ENCODE results near the gene PTK6.
"Not testable (repeated sequence)": the region's sequence is repeated elsewhere in the genome, so short reads cannot be mapped to it uniquely, and the experiment has no call there.

Gene PTK6

DNA sequence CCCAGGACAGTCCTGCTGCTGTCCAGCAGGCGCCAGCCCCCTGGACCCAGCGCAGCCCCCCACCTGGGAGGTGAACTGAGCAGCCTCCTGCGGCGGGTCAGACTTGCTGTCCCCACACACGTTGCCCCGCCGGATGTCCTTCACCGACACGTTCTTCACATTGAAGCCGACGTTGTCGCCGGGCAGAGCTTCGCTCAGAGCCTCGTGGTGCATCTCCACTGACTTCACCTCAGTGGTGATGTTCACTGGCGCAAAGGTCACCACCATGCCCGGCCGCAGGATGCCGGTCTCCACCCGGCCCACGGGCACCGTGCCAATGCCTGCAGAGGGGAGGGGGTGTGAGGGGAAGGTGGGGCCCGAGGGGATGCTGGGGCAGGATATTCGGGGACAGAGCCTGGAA is 46.8 kb downstream of the PTK6 start:
- DNase-seq, result no peak

DNA sequence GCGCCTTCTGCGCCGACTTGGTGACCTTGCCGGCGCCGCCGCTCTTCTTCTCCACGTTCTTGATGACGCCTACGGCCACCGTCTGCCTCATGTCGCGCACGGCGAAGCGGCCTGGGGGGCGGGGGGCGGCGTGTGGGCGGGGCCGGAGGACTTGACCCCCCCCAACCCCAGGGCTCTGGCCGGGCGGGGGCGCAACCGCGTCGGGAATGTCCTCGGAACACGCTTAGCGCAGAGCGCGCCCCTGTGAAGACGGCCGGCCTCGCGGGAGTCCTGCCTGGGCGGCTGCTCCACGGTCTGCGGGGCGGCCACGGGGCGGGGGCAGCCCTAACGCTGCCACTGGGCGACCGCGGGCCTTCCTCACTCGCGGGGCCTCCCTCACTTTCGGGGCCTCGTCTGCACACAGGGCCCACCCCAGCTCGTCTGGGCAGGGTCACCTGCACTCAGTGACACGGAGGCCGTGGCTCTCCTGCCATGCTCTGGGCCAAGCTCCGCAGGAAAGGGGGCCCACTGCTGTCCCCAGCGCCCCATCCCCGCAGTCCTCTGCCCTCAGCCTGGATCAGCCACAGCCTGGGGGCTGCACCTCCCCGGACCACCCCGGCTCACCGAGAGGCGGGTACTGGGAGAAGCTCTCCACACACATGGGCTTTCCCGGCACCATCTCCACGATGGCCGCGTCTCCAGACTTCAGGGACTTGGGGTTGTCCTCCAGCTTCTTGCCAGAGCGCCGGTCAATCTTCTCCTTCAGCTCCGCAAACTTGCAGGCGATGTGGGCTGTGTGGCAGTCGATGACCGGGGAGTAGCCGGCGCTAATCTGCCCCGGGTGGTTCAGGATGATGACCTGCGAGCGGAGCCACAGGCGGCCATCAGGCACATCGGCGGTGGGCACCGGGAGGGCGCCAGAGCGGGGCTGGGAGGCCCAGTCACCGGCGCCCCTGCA is 48.6 kb downstream of the PTK6 start:
- DNase-seq, result no peak

DNA sequence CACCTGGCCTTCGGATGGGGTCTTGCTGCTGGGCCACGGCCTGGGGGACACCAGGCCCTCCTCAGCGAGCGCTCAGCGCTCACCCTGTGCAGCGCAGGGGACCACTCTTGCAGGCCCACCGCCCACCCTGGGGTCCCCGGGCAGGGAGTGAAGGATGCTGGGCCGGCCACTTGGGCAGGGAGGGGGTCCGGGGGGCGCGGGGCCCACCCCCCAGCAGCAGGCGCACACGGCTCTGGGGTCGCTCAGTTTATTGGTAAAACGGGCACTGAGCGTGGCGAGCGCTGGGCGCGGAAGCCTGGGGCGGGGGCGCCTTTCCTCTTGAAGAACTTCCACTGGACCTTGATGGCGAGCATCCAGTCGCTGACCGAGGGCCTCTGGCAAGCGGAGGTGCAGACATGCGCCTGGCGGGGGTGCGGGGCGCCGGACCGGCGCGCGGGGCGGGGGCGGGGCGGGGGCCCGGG is 49.4 kb downstream of the PTK6 start:
- no peak for DNase-seq

DNA sequence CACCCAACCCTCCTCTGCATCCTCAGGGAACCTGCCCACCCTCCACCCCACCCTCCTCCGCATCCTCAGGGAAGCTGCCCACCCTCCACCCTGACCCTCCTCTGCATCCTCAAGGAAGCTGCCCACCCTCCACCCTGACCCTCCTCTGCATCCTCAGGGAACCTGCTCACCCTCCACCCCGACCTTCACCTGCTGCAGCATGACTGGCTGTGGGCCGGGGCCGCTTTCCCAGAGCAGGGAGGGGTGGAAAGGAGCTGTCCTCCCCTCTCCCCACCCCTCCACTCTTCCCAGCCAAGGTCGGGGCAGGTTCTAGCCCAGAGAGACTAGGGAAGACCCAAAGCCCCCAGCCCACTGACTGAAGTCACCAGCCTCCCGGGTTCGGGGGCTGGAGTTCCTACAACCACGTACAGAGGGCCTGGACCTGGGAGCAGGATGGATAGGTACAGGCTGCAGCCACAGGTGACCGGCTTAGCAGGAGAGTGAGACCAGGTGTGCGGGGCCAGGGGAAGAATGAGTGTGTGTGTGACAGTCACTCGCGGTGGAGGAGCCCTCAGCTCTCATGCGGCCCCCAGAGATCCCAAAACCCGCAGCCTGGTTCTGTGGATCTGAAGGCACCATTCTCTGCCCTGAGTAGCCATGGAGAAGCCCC is 49.9 kb downstream of the PTK6 start:
- no peak for DNase-seq

DNA sequence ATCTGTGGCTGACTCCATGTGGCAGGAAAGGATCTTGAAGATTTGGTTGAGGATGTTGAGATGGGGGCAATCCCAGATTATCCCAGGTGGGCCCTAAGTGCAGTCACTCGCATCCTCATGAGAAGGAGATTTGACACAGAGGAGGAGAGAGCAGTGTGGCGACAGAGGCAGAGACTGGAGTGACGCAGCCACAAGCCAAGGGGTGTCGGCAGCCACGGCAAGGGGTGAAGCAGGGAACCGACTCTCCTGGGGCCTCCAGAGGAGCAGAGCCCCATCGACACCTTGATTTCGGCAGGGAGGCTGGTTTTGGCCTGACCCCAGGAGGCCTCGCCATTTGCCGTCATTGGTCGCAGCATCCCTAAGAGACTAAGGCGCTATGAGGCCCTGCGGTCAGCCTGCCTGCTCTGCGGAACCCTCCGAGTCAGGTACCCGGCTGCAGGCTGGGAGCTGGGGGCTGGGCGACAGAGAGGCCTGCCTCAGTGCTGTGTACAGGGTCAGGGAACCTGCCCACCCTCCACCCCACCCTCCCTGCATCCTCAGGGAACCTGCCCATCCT is 50.8 kb downstream of the PTK6 start:
- DNase-seq, result no peak

DNA sequence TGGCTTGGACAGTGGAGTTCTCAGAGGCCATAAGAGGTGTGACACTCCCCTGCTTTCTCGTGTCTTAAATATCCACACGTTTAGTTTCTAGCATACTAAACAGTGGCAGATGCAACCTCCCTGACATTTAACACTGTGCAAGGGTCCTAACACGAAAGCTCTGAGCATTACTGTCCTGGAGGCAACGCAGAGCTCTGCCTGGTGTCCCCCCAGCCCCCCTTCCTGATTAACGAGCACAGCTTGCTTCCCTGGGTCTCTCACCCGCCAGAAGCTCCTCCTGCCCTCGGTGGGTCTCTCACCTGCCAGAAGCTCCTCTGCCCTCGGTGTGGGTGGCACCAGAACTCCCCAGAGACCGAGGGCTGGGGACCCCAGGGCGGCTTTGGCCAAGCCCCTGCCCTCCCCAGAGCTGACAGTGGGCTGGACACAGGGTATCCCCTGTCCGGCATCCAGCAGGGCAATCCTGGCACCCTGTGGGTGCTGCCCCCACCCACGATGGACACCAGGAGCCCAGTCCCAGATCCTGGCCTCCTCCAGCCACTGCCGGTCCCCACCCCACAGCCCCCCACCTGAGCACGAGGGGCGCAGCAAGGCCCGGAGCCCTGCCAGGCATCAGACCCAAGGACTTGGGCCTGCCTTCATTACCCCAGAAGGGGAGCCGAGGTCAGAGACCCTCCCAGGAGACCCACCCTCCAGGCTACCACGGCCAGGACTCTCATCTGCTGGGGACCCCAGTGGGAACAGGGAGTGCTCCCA is 52.3 kb downstream of the PTK6 start:
- DNase-seq, result no peak

DNA sequence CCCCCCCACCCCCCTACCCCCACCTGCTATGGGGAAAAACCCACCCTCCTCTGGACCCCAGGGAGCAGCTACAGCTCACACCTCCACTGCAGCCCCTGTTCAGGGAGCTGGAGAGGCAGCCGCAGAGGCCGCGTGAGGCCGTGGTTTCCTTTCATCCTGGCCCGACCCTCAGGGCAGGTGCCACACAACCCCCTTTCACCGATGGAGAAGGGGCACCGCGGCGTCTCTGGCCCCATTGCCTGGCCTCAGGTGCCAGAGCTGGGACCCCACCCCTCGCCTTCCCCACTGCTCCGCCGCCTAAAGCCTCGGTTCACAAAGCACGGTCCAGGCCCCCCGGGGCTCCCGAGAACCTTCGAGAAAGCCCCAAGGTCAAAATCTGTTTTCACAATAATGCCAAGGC is 52.9 kb downstream of the PTK6 start:
- no peak for DNase-seq

DNA sequence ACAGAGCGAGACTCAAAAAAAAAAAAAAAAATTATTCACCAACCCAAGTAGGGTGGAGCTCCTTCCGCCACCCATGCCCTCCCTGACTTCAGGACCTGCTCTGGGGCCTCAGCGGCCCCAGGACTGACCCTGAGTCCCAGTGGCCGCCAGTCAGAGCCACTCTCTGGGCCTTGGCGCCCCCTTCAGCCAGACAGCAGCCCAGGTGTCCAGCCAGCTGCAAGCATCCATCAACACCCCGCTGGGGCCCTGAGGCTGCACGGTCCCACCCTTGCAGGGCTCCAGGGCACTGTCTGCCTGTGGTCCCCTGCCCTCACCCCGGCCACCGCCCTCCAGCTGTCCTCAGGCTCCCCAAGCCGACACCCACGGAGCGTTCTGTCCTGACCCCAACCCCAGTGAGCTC is 53.3 kb downstream of the PTK6 start:
- DNase-seq, result no peak

DNA sequence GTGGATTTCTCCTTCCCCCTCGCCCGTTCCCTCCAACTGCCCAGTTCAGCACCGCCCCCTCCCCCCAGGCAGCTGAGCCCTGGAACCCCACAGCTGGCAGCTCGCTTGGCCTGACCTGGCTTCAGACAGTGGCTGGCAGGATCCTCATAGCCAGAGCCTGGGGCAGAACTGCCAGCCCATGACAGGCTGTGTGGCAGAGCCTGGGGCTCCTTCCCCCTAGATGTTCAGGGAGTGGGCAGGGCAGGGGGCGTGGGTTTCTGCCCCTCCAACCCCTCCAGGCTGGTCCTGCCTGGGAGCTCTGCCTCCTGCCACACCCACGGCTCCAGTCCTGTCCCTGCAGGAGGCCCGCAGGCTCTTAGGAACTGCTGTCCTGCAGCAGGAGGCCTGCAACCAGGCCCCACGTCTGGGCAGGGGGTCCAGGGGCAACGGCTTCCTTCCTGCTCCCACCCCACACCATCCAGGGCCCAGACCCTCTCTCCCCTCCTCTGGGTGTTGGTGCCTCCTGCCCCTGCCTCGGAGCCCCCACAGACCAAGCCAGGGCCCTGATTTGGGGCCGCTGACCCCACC is 55.1 kb downstream of the PTK6 start:
- no peak for DNase-seq

DNA sequence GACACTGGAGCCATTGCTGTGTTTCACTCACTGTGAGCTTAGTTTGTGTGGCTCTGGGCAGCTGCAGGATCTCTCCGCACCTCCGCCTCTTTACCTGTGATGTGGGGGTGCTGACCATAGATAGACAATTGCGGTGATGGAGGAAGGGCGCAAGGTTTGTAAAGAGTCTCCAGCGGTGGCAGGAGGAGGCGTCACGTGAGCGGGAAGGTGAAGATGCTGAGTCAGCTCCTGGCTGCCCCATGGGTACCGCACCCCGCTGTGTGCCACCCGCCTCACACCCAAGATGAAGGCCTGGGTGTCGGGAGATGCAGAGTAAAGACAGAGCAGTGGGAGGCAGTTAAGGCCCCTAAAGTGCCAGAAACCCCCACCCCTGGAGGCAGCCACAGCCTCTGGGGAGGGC is 55.7 kb downstream of the PTK6 start:
- DNase-seq, result no peak

DNA sequence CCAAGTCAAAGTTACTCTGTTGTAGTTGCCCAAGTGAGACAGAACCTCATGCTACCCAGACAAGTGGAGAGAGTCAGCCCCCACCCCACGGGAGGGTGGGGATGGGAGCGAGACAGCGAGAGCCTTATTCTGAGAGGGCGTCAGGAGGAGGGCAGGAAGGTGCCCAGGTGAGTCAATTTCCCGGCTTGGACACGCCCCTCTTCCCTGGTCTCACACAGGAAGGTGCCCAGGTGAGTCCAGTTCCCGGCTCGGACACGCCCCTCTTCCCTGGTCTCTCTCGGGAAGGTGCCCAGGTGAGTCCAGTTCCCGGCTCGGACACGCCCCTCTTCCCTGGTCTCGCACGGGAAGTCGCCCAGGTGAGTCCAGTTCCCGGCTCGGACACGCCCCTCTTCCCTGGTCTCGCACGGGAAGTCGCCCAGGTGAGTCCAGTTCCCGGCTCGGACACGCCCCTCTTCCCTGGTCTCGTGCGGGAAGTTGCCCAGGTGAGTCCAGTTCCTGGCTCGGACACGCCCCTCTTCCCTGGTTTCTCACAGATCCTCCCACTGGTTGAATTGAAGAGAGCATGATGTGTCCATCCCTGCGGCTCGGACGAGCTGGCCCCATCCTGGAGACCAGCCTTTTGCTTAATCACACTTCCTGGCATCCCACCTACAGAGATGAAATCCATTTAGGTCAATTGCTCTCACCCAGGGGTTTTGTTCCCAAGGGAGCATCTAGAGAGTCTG is 57.3 kb downstream of the PTK6 start:
- DNase-seq, result not testable (repeated sequence)

DNA sequence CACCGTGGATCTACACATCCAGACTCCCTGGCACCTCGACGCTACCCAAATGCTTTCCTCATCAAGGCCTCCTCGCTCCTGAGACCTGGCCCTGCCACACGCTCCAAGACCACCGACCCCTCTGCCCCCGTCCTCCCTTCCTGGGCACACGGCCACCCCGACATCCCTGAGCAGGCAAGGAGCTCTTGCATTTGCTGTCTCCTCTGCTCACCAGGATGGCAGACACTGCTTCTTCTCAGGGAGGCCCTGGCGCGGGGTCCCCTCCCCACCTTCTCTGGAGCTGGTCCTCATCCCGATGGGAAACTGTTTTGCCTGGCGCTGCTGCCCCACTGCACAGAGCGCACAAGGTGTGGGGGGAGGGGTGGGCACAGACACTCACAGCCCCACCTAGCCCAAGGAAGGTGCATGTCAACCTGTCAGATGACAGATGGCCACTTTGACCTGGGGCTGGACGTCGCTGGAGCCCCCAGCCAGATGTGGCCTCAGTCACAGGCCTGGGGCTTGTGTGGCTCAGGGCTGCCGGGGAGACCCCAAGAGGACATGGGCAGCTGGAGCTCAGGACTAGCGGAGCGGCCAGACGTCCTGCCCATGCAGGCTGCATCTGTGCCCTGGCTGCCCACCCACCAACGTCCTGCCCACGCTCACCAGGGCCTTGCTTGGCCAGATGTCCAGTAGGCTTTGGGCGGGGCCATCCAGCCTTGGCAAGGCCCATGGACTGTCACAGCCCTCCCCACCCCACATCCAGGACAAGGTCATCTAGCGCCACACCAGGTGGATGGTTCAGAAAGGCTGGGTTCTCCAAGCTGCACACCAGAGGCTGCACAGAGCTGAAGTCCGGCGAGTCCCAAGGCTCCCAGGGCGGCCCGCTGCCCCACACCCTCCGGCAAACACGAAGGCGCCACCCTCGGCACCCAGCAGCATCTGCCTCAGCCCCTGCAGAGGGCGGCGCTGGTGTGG is 58.6 kb downstream of the PTK6 start:
- DNase-seq, result no peak
